ENCODE data around the gene TRIM10.

TRIM10 gene

GRCh38 chr6:30160785-30161531, at the start of gene TRIM10:
TSS of gene TRIM10 (minus strand) at chr6:30161211. CDS start at chr6:30160858, 353 bp downstream.
- no peak for DNase-seq (ENCODE audit: low spot score)

GRCh38 chr6:30207619-30208295, 46.7 kb upstream of the TRIM10 start:
- no peak for DNase-seq (ENCODE audit: low spot score)

- no peak for DNase-seq (ENCODE audit: low spot score)
Observed at GRCh38 chr6:30206799-30207618, 46.0 kb upstream of the TRIM10 start.

- no peak for DNase-seq (ENCODE audit: low spot score)
Observed at GRCh38 chr6:30206152-30206551, 45.1 kb upstream of the TRIM10 start.

GRCh38 chr6:30204116-30204515, 43.1 kb upstream of the TRIM10 start:
- DNase-seq (ENCODE audit: low spot score) = peak; percentile 37

GRCh38 chr6:30202366-30202765, 41.4 kb upstream of the TRIM10 start:
- no peak for DNase-seq (ENCODE audit: low spot score)

- no peak for DNase-seq (ENCODE audit: low spot score)
Observed at GRCh38 chr6:30200551-30201281, 39.7 kb upstream of the TRIM10 start.

GRCh38 chr6:30198166-30199084, 37.4 kb upstream of the TRIM10 start:
- no peak for DNase-seq (ENCODE audit: low spot score)

GRCh38 chr6:30196376-30196775, 35.4 kb upstream of the TRIM10 start:
- DNase-seq (ENCODE audit: low spot score) = no peak

GRCh38 chr6:30195951-30196350, 34.9 kb upstream of the TRIM10 start:
- no peak for DNase-seq (ENCODE audit: low spot score)

GRCh38 chr6:30194797-30195690, 34.0 kb upstream of the TRIM10 start:
- DNase-seq (ENCODE audit: low spot score) = no peak

- DNase-seq (ENCODE audit: low spot score) = no peak
Observed at GRCh38 chr6:30192076-30192475, 31.1 kb upstream of the TRIM10 start.

- DNase-seq (ENCODE audit: low spot score) = no peak
Observed at GRCh38 chr6:30188541-30188940, 27.5 kb upstream of the TRIM10 start.

- no peak for DNase-seq (ENCODE audit: low spot score)
Observed at GRCh38 chr6:30185846-30186484, 25.0 kb upstream of the TRIM10 start.

GRCh38 chr6:30184417-30185031, 23.5 kb upstream of the TRIM10 start:
- no peak for DNase-seq (ENCODE audit: low spot score)

GRCh38 chr6:30180145-30180544, 19.1 kb upstream of the TRIM10 start:
- DNase-seq (ENCODE audit: low spot score) = no peak

- DNase-seq (ENCODE audit: low spot score) = no peak
Observed at GRCh38 chr6:30178837-30179236, 17.8 kb upstream of the TRIM10 start.

- DNase-seq (ENCODE audit: low spot score) = no peak
Observed at GRCh38 chr6:30175765-30176164, 14.8 kb upstream of the TRIM10 start.

GRCh38 chr6:30172681-30173080, 11.7 kb upstream of the TRIM10 start:
- no peak for DNase-seq (ENCODE audit: low spot score)
